MM.1S (cell line): ENCODE results near the gene NFE2L3.
"Not testable (repeated sequence)": the region's sequence is repeated elsewhere in the genome, so short reads cannot be mapped to it uniquely, and the experiment has no call there.

Experiments
- EZH2 ChIP-seq: fragments of 300-600 bp; sonication (generic); optimal IDR thresholded peaks from 2 replicates; pipeline ENCODE3; 2017; ENCODE audit warnings: low read depth, mild to moderate bottlenecking, antibody characterized with exemption, low read length, mixed read lengths
- EZH2phosphoT487 ChIP-seq: fragments of 300-600 bp; sonication (generic); IDR thresholded peaks from 2 replicates; pipeline ENCODE4 v1.6.1; 2018; ENCODE audit warnings: antibody characterized with exemption, low read length
- TF ChIP-seq, protein P1 (sequence below): fragments of 300-600 bp; sonication (generic); IDR thresholded peaks from 2 replicates; pipeline ENCODE4 v1.5.1; 2016; ENCODE audit warnings: antibody characterized with exemption, low read length, mixed read lengths

DNA sequence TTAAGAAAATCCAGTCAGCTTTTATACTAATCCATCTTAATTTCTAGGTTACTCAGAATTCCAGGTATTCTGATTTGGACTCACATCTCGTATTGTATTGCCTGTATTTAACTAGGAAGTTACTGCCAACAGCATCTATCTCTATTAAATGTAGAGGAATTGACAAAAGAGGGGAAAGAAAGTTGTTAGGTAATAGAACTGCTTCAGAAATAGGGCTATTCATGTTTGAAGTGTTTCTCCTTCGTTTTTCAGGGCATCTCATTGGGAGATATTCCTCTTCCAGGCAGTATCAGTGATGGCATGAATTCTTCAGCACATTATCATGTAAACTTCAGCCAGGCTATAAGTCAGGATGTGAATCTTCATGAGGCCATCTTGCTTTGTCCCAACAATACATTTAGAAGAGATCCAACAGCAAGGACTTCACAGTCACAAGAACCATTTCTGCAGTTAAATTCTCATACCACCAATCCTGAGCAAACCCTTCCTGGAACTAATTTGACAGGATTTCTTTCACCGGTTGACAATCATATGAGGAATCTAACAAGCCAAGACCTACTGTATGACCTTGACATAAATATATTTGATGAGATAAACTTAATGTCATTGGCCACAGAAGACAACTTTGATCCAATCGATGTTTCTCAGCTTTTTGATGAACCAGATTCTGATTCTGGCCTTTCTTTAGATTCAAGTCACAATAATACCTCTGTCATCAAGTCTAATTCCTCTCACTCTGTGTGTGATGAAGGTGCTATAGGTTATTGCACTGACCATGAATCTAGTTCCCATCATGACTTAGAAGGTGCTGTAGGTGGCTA, 32.5 kb downstream of the NFE2L3 start:
- TF ChIP-seq, protein P1, sequence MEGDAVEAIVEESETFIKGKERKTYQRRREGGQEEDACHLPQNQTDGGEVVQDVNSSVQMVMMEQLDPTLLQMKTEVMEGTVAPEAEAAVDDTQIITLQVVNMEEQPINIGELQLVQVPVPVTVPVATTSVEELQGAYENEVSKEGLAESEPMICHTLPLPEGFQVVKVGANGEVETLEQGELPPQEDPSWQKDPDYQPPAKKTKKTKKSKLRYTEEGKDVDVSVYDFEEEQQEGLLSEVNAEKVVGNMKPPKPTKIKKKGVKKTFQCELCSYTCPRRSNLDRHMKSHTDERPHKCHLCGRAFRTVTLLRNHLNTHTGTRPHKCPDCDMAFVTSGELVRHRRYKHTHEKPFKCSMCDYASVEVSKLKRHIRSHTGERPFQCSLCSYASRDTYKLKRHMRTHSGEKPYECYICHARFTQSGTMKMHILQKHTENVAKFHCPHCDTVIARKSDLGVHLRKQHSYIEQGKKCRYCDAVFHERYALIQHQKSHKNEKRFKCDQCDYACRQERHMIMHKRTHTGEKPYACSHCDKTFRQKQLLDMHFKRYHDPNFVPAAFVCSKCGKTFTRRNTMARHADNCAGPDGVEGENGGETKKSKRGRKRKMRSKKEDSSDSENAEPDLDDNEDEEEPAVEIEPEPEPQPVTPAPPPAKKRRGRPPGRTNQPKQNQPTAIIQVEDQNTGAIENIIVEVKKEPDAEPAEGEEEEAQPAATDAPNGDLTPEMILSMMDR, result not testable (repeated sequence)
- TF ChIP-seq EZH2, EZH2phosphoT487: not testable (repeated sequence)
